SK-N-SH treated with all-trans-retinoic acid at 6 μM for 48 hours (cell line): ENCODE results near the gene TIAM2.
A peak's percentile ranks its signal among the peaks of the same experiment; 100 is the strongest.

Source experiments
- ATAC-seq: fragments of 200-7000 bp; cut with Tn5 transposase; 3 replicates; pipeline ENCODE4 v1.9.1; 2020; ENCODE audit warnings: mild to moderate bottlenecking, moderate library complexity
- ARNTL ChIP-seq: fragments of 450-650 bp; formaldehyde crosslinking; IDR thresholded peaks from 2 replicates; pipeline ENCODE4 v1.5.0; 2020; ENCODE audit warnings: low read depth, mild to moderate bottlenecking, moderate library complexity, borderline replicate concordance
- BACH2 ChIP-seq: fragments of 250-450 bp; sonication (Bioruptor Pico); IDR thresholded peaks from 2 replicates; pipeline ENCODE4 v1.9.0; 2021; ENCODE audit warnings: mild to moderate bottlenecking, borderline replicate concordance
- CSDC2 ChIP-seq: fragments of 250-450 bp; sonication (Bioruptor Pico); IDR thresholded peaks from 2 replicates; pipeline ENCODE4 v1.5.0; 2020; ENCODE audit warnings: mild to moderate bottlenecking, moderate library complexity
- ESRRG ChIP-seq: fragments of 250-450 bp; sonication (Bioruptor Pico); IDR thresholded peaks from 2 replicates; pipeline ENCODE4 v1.6.1; 2021; ENCODE audit warnings: mild to moderate bottlenecking
- GLIS3 ChIP-seq: fragments of 250-450 bp; sonication (Bioruptor Pico); IDR thresholded peaks from 2 replicates; pipeline ENCODE4 v1.5.0; 2020; ENCODE audit warnings: mild to moderate bottlenecking, moderate library complexity
- OSR1 ChIP-seq: fragments of 250-450 bp; sonication (Bioruptor Pico); IDR thresholded peaks from 2 replicates; pipeline ENCODE4 v1.8.0; 2022; ENCODE audit warnings: moderate library complexity, mild to moderate bottlenecking, inconsistent platforms
- PATZ1 ChIP-seq: fragments of 250-450 bp; sonication (Bioruptor Pico); IDR thresholded peaks from 2 replicates; pipeline ENCODE4 v1.8.0; 2020; ENCODE audit warnings: mild to moderate bottlenecking, moderate library complexity, borderline replicate concordance
- PPARA ChIP-seq: fragments of 250-450 bp; sonication (Bioruptor Pico); IDR thresholded peaks from 2 replicates; pipeline ENCODE4 v1.5.0; 2020; ENCODE audit warnings: mild to moderate bottlenecking, borderline replicate concordance
- RARB ChIP-seq: fragments of 250-450 bp; sonication (Bioruptor Pico); IDR thresholded peaks from 2 replicates; pipeline ENCODE4 v1.8.0; 2021; ENCODE audit warnings: mild to moderate bottlenecking, moderate library complexity
- SNAI2 ChIP-seq: fragments of 250-450 bp; sonication (Bioruptor Pico); IDR thresholded peaks from 2 replicates; pipeline ENCODE4 v1.5.0; 2020; ENCODE audit warnings: mild to moderate bottlenecking, moderate library complexity
- TCF4 ChIP-seq: fragments of 250-450 bp; sonication (Bioruptor Pico); IDR thresholded peaks from 2 replicates; pipeline ENCODE4 v1.8.0; 2021; ENCODE audit warnings: mild to moderate bottlenecking, moderate library complexity, borderline replicate concordance
- TOX ChIP-seq: fragments of 250-450 bp; sonication (Bioruptor Pico); IDR thresholded peaks from 2 replicates; pipeline ENCODE4 v1.8.0; 2021; ENCODE audit warnings: mild to moderate bottlenecking, moderate library complexity, borderline replicate concordance
- TSHZ2 ChIP-seq: fragments of 250-450 bp; sonication (Bioruptor Pico); IDR thresholded peaks from 2 replicates; pipeline ENCODE4 v1.5.0; 2020; ENCODE audit warnings: mild to moderate bottlenecking, moderate library complexity
- ZC3H10 ChIP-seq: fragments of 250-450 bp; sonication (Bioruptor Pico); IDR thresholded peaks from 2 replicates; pipeline ENCODE4 v1.5.1; 2021; ENCODE audit warnings: mild to moderate bottlenecking, moderate library complexity
- ZFP30 ChIP-seq: fragments of 450-650 bp; formaldehyde crosslinking; IDR thresholded peaks from 2 replicates; pipeline ENCODE4 v1.5.0; 2022; ENCODE audit warnings: mild to moderate bottlenecking, moderate library complexity
- ZNF565 ChIP-seq: fragments of 450-650 bp; formaldehyde crosslinking; conservative IDR thresholded peaks from 2 replicates; pipeline ENCODE4 v1.5.0; 2020; ENCODE audit warnings: low read depth, mild to moderate bottlenecking, moderate library complexity
- ZNF70 ChIP-seq: fragments of 450-650 bp; formaldehyde crosslinking; IDR thresholded peaks from 2 replicates; pipeline ENCODE4 v1.5.0; 2020; ENCODE audit warnings: mild to moderate bottlenecking, moderate library complexity
- TF ChIP-seq, protein P1 (sequence below): fragments of 250-450 bp; sonication (Bioruptor Pico); IDR thresholded peaks from 2 replicates; pipeline ENCODE4 v1.5.1; 2020; ENCODE audit warnings: low read depth, mild to moderate bottlenecking, moderate library complexity
- TF ChIP-seq, protein P2 (sequence below): fragments of 250-450 bp; sonication (Bioruptor Pico); IDR thresholded peaks from 2 replicates; pipeline ENCODE4 v1.5.1; 2021; ENCODE audit warnings: mild to moderate bottlenecking, moderate library complexity
- TF ChIP-seq, protein P3 (sequence below): fragments of 250-450 bp; sonication (Bioruptor Pico); IDR thresholded peaks from 2 replicates; pipeline ENCODE4 v1.8.0; 2021; ENCODE audit warnings: low read depth, mild to moderate bottlenecking, moderate library complexity, borderline replicate concordance

Gene TIAM2

GRCh38 chr6:155004017-155004416, 8.9 kb downstream of the TIAM2 start:
- no peak for ATAC-seq
- TF ChIP-seq, protein P1, sequence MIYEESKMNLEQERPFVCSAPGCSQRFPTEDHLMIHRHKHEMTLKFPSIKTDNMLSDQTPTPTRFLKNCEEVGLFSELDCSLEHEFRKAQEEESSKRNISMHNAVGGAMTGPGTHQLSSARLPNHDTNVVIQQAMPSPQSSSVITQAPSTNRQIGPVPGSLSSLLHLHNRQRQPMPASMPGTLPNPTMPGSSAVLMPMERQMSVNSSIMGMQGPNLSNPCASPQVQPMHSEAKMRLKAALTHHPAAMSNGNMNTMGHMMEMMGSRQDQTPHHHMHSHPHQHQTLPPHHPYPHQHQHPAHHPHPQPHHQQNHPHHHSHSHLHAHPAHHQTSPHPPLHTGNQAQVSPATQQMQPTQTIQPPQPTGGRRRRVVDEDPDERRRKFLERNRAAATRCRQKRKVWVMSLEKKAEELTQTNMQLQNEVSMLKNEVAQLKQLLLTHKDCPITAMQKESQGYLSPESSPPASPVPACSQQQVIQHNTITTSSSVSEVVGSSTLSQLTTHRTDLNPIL (CRISPR knock-in tag), result no peak
- TF ChIP-seq SNAI2 (CRISPR knock-in tag) (no peak), ZFP30 (no peak), ZNF70 (CRISPR knock-in tag) (no peak), BACH2 (CRISPR knock-in tag) (no peak)

- no peak for TF ChIP-seq ZNF565 (CRISPR knock-in tag)
- no peak for TF ChIP-seq RARB (CRISPR knock-in tag)
- TF ChIP-seq CSDC2 (CRISPR knock-in tag), result no peak
- no peak for TF ChIP-seq ARNTL
- no peak for TF ChIP-seq TOX (CRISPR knock-in tag)
- no peak for TF ChIP-seq PPARA (CRISPR knock-in tag)
- TF ChIP-seq OSR1 (CRISPR knock-in tag), result no peak
- TF ChIP-seq TCF4 (CRISPR knock-in tag), result no peak
- TF ChIP-seq, protein P1 (CRISPR knock-in tag), result no peak
- TF ChIP-seq, protein P2, sequence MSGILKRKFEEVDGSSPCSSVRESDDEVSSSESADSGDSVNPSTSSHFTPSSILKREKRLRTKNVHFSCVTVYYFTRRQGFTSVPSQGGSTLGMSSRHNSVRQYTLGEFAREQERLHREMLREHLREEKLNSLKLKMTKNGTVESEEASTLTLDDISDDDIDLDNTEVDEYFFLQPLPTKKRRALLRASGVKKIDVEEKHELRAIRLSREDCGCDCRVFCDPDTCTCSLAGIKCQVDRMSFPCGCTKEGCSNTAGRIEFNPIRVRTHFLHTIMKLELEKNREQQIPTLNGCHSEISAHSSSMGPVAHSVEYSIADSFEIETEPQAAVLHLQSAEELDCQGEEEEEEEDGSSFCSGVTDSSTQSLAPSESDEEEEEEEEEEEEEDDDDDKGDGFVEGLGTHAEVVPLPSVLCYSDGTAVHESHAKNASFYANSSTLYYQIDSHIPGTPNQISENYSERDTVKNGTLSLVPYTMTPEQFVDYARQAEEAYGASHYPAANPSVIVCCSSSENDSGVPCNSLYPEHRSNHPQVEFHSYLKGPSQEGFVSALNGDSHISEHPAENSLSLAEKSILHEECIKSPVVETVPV (CRISPR knock-in tag), result no peak
- TF ChIP-seq ZC3H10 (CRISPR knock-in tag), result no peak
- TF ChIP-seq, all 23 proteins: peak for 0
- no peak for ATAC-seq
Observed at GRCh38 chr6:155004576-155005372, 9.7 kb downstream of the TIAM2 start.

DNA sequence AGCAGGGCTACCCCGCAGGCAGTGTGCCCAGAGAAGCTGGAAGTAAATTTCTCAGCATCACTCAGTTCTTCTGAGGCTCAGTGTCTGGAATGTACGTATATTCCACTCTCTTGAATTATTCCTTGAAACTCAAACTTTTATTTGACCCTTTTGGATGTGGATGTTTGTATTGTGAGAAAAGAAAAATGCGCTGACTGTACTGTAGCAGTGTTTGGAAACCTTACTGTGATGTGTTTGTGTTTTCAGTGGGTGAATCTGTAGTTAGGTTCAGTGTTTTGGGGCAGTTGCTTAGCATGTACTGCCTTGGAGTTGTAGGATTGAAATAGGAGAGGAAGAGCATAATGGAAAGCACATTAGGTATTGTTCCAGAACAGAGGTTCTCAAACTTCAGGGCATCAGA, 13.5 kb downstream of the TIAM2 start:
- TF ChIP-seq ESRRG (CRISPR knock-in tag), result no peak
- TF ChIP-seq BACH2 (CRISPR knock-in tag), result no peak
- TF ChIP-seq GLIS3 (CRISPR knock-in tag), result no peak
- no peak for TF ChIP-seq PATZ1 (CRISPR knock-in tag)
- TF ChIP-seq, protein P2 (CRISPR knock-in tag), result no peak
- TF ChIP-seq SNAI2 (CRISPR knock-in tag), result no peak
- TF ChIP-seq PPARA (CRISPR knock-in tag), result no peak
- no peak for TF ChIP-seq TCF4 (CRISPR knock-in tag)
- no peak for TF ChIP-seq ZNF70 (CRISPR knock-in tag)
- TF ChIP-seq, protein P3, sequence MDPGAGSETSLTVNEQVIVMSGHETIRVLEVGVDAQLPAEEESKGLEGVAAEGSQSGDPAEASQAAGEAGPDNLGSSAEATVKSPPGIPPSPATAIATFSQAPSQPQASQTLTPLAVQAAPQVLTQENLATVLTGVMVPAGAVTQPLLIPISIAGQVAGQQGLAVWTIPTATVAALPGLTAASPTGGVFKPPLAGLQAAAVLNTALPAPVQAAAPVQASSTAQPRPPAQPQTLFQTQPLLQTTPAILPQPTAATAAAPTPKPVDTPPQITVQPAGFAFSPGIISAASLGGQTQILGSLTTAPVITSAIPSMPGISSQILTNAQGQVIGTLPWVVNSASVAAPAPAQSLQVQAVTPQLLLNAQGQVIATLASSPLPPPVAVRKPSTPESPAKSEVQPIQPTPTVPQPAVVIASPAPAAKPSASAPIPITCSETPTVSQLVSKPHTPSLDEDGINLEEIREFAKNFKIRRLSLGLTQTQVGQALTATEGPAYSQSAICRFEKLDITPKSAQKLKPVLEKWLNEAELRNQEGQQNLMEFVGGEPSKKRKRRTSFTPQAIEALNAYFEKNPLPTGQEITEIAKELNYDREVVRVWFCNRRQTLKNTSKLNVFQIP (CRISPR knock-in tag), result no peak
- TF ChIP-seq ZFP30, result no peak
- TF ChIP-seq RARB (CRISPR knock-in tag), result no peak
- no peak for TF ChIP-seq TSHZ2 (CRISPR knock-in tag)
- TF ChIP-seq TOX (CRISPR knock-in tag), result no peak
- ATAC-seq, result peak; percentile 25; the same call in 2 of the 3 replicates
